H1 (cell line): ENCODE measurements around the gene TUBA4B. TPM values are rescaled to one million over a fixed set of nuclear protein-coding genes. Genes with fewer than 3 reads are reported as not detected.

ENCODE experiments used
- ATF2 ChIP-seq: IDR thresholded peaks from 2 replicates; pipeline ENCODE4 v1.6.1; 2012; ENCODE audit warnings: low read length, inconsistent platforms
- CHD2 ChIP-seq: IDR thresholded peaks from 2 replicates; pipeline ENCODE4 v1.6.1; 2012; ENCODE audit warnings: low read length, improper control_type of control experiment
- CHD7 ChIP-seq: fragments of 300-600 bp; sonication (generic); IDR thresholded peaks from 2 replicates; pipeline ENCODE4 v1.7.1; 2012; ENCODE audit warnings: low read length, moderate library complexity, mild to moderate bottlenecking, inconsistent platforms; ENCODE audit not compliant: insufficient replicate concordance
- KDM1A ChIP-seq: fragments of 200-600, 300-600 bp; sonication (generic); IDR thresholded peaks from 2 replicates; pipeline ENCODE4 v1.7.1; 2016; ENCODE audit warnings: mild to moderate bottlenecking, low read length, borderline replicate concordance
- MAX ChIP-seq: IDR thresholded peaks from 2 replicates; pipeline ENCODE4 v1.6.1; 2012; ENCODE audit warnings: inconsistent platforms
- SIRT6 ChIP-seq: IDR thresholded peaks from one replicate; pipeline ENCODE4 v1.7.1; 2012; ENCODE audit warnings: low read length, inconsistent platforms
- SP2 ChIP-seq: IDR thresholded peaks from 2 replicates; pipeline ENCODE4 v1.6.1; 2012; ENCODE audit warnings: mild to moderate bottlenecking, low read length, inconsistent platforms
- polyA plus RNA-seq, 7 experiments: library from polyadenylated mRNA; depleted of rRNA in 3 of 7; stranded (reverse) in 5 of 7; unstranded in 2 of 7; fragments of >200 nt in 5 of 7; fragments of 200-250 nt in 2 of 7; gene quantifications; 1 replicate in 5 of 7; 2 replicates in 1 of 7; 4 replicates in 1 of 7; pipeline versions ENCODE4 v1.2.1 to v1.2.3, GENCODE V29; 2011 to 2013; ENCODE audit warnings: missing spikeins in 2 of 7, mixed read lengths in 2 of 7
- total RNA-seq: library from RNA; stranded (reverse); fragmentation: NEBNext Ultra II Directional; extraction: Animal tissue kit (Norgen Biotek cat#: 25700); gene quantifications from 2 replicates; pipeline ENCODE4 v1.2.1, GENCODE V29; 2021

Gene TUBA4B
- total and polyA plus RNA-seq, 2 of the 8 experiments (the other 6 are each of a cell fraction or from before 2014, with no cell fraction given): 0.08 to 0.24 TPM

GRCh38 chr2:219206328-219207133, 46.5 kb upstream of the TUBA4B start, which contains the start of gene ZFAND2B (continued):
- TF ChIP-seq ATF2 (no peak), SP2 (no peak), SIRT6 (no peak), KDM1A (no peak), CHD7 (no peak), MAX (no peak), CHD2 (no peak)
